HG02943 (cell line): Measurements from ENCODE around the gene FHIT.
"Not testable (repeated sequence)": the region's sequence is repeated elsewhere in the genome, so short reads cannot be mapped to it uniquely, and the experiment has no call there.

Experiments used
- ATAC-seq: cut with Tn5 transposase; IDR thresholded peaks from one replicate; pipeline ENCODE4 v1.9.1; 2021; ENCODE audit warnings: mild to moderate bottlenecking, low read depth, moderate library complexity; ENCODE audit not compliant: unreplicated experiment

Gene FHIT

GRCh38 chr3:61066800-61067199 lies 184.5 kb downstream of the FHIT start:
- ATAC-seq = no peak

DNA sequence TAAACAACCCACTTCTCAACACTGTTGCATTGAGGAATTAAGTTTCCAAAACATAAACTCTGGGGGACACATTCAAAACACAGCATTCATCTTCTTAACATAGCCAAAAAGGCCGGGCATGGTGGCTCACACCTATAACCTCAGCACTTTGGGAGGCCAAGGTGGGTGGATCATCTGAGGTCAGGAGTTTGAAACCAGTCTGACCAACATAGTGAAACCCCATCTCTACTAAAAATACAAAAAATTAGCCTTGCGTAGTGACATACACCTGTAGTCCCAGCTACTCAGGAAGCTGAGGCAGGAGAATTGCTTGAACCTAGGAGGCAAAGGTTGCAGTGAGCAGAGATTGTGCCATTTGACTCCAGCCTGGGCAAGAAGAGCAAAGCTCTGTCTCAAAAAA lies 185.0 kb downstream of the FHIT start:
- ATAC-seq = not testable (repeated sequence)

GRCh38 chr3:61065451-61066011 lies 185.7 kb downstream of the FHIT start:
- ATAC-seq = no peak

GRCh38 chr3:61061092-61061723 lies 190.0 kb downstream of the FHIT start:
- ATAC-seq = no peak

- no peak for ATAC-seq
Measured at GRCh38 chr3:61060411-61060861, 190.8 kb downstream of the FHIT start.

DNA sequence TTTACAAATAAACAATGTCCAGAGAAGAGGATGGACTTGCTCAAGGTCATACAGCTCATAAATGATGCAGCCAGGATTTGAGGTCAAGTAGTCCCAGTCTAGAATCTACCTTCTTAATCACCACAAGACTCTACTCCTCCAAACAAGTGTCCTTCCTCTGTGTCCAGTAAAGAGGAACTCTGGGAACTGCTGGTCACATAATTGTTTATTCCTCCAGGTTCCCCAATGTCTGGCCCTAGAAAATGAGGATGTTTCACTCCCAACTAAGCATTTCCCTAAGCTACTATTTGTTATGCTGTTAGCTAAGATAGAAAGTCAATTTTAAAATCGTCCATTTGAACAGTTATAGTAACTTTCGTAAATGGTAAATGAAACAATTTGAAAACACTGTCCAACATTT lies 192.4 kb downstream of the FHIT start:
- ATAC-seq = no peak

GRCh38 chr3:61057464-61057863 lies 193.8 kb downstream of the FHIT start:
- ATAC-seq = no peak

DNA sequence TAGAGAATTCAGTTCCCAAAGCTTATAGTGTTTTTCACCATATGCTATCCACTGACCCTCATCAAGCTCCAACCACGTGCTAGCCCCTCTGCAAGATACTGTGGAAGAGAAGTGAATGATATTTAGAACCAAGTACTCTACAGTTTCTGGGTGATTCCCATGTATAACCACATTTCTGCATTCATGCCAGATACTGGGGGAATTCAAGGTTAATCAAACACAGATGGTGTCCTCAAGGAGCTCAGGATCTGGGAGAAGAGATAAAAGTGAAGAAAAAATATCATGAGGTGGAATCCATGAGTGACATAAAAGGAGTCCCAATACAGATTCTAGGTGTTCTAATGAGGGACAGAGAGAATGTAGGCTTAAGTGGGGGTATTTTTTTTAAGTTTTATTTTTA lies 195.8 kb downstream of the FHIT start:
- ATAC-seq = no peak

DNA sequence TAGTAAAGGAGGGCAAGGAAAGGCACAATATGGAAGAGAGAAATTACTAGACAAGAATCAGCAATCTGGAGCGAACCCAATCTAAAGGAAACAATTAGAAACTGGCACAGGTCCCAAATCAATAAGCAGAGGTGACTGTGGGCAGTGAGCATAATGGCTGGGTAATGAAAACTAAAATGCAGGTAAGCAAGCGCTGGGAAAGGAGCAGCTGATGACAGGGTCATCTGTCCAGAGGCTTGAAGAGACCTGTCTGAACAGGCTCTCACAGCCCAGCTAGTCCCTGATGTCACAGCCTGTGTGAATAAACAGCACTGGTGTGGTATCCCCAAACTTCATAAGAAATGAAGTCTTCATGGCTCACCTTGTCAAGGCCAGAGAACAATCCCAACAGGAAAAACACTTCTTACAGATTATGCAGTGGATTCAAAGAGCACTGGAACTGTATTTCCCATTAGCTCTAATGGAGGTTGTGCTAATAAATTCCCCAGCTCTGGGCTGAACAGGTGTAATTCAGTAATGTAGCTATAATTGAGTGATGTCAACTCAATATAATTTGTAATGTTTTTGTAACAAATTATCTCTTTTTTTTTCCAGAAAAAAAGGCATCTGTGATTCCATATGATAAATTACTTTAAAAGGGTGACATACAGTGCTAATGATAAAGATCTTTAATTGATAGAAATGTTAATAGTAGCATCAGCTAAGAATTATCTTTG lies 197.3 kb downstream of the FHIT start:
- ATAC-seq = no peak

- no peak for ATAC-seq
Measured at GRCh38 chr3:61052851-61053250, 198.4 kb downstream of the FHIT start.

GRCh38 chr3:61051666-61052065 lies 199.6 kb downstream of the FHIT start:
- ATAC-seq = no peak

DNA sequence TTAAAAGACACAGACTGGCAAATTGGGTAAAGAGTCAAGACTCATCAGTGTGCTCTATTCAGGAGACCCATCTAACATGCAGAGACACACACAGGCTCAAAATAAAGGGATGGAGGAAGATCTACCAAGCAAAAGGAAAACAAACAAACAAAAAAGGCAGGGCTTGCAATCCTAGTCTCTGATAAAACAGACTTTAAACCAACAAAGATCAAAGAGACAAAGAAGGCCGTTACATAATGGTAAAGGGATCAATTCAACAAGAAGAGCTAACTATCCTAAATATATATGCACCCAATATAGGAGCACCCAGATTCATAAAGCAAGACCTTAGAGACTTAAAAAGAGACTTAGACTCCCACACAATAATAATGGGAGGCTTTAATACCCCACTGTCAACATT lies 206.1 kb downstream of the FHIT start:
- ATAC-seq = not testable (repeated sequence)

GRCh38 chr3:61043156-61043555 lies 208.1 kb downstream of the FHIT start:
- no peak for ATAC-seq

GRCh38 chr3:61040618-61041017 lies 210.6 kb downstream of the FHIT start:
- no peak for ATAC-seq

DNA sequence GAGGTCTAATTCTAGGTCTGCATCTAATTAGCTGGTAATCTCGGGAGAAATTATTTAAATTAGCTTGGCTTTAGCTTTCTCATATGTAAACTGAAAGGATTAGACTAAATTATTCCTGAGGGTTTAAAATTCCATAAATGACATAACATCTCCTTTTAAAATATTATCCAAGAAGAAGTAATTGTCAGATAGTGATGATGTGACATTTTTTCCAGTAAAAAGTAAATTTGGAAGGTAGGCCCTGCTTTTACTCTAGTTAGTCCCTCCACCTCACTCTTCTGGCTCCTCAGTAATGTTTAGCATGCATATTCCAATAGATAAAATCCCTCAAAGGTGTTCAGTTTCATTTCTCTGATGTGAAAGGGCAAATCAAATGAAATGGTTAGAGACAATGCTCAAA lies 215.7 kb downstream of the FHIT start:
- ATAC-seq = no peak

DNA sequence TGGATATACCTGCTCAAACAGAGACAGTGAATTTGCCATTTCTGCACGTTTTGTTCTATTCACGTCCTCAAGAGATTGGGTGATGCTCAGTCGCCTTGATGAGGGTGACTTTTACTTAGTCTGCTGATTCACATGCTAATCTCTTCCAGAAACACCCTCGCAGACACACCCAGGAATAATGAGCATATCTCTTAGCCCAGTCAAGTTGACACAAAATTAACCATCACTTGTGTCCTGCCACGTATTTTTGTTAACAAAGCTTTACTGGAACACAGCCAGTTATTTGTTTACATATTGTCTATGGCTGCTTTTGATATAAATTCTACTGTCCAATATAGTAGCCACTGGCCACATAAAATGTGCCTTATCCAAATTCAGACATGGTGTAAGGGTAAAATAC lies 218.3 kb downstream of the FHIT start:
- no peak for ATAC-seq

GRCh38 chr3:61031503-61031902 lies 219.7 kb downstream of the FHIT start:
- no peak for ATAC-seq

DNA sequence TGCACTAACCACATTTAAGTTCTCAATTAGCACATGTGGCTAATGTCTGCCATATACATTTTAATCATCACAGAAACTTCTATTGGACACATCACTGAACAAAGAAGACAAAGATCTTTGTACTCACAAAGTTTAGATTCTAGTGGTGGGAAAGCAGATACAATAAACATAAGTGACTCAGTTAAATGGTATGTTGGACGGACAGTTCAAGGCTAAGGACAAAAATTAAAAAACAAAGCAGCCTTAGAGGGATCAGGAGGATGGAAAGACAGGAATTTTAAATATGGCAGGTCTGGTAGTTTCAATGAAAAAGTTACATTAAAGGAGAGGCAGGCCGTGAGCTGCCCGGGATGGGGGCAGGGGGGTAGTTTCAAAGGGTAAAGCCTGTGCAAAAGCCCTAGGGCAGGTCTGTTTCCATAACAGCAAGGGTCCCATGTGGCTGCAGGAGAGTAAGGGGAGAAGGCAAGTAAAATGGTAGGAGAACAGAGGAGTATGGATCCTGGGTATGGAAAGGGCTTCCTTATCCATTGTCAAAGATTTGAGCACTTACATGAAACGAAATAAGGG lies 220.7 kb downstream of the FHIT start:
- no peak for ATAC-seq

GRCh38 chr3:61029194-61029593 lies 222.1 kb downstream of the FHIT start:
- no peak for ATAC-seq

GRCh38 chr3:61018807-61019206 lies 232.4 kb downstream of the FHIT start:
- ATAC-seq = no peak

DNA sequence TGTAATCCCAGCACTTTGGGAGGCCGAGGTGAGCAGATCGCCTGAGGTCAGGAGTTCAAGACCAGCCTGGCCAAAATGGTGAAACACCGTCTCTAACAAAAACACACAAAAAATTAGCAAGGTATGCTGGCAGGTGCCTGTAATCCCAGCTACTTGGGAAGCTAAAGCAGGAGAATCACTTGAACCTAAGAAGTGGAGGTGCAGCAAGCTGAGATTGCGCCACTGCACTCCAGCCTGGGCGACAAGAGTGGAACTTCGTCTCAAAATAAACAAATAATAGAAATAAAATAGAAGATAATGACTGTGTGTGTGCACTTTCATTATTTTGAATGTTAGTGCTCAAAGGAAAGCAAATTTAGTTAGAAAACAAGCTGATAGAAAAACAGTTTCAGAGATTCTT lies 234.2 kb downstream of the FHIT start:
- ATAC-seq = not testable (repeated sequence)

DNA sequence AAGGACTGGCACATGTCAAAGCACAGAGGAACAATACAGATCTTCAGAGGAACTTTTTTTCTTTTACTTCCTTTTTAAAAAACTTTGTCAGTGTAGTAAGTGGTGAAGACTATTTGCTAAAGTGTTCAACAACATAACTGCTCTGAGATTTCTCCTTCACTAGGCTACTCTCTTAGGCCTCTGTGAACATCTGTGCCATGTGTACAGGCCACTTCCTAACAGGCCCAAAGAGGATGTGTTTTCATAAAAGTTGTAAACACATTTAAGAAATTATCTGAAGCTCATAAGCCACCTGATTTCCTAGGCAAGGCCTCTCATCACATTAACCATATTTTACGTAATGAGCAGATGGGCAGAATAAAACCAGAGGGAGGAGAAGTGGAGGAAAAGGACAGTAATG lies 235.4 kb downstream of the FHIT start:
- no peak for ATAC-seq
